Ovary (tissue), 3 donors: ENCODE measurements around the gene PLEKHG4B.

Experiments used
- EP300 ChIP-seq: sonication (generic); formaldehyde crosslinking; IDR thresholded peaks from one replicate; pipeline ENCODE4 v1.6.1; 2017; ENCODE audit warnings: antibody characterized with exemption
- POLR2A ChIP-seq: fragments of 450-650 bp; IDR thresholded peaks from one replicate; pipeline ENCODE4 v1.6.1; 2017; ENCODE audit warnings: antibody characterized with exemption, mild to moderate bottlenecking, moderate library complexity
- TF ChIP-seq, protein P1 (sequence below), 3 donors: fragments of 450-650 bp in 2 of 3; fragments of 200-600 bp in 1 of 3; IDR thresholded peaks; one replicate each; pipeline versions ENCODE4 v1.5.1 to v1.8.0; 2016 to 2022; ENCODE audit warnings: antibody characterized with exemption in 3 of 3, mild to moderate bottlenecking in 1 of 3
- donor health status: DM: no; HTN: no; CAD: no.

DNA sequence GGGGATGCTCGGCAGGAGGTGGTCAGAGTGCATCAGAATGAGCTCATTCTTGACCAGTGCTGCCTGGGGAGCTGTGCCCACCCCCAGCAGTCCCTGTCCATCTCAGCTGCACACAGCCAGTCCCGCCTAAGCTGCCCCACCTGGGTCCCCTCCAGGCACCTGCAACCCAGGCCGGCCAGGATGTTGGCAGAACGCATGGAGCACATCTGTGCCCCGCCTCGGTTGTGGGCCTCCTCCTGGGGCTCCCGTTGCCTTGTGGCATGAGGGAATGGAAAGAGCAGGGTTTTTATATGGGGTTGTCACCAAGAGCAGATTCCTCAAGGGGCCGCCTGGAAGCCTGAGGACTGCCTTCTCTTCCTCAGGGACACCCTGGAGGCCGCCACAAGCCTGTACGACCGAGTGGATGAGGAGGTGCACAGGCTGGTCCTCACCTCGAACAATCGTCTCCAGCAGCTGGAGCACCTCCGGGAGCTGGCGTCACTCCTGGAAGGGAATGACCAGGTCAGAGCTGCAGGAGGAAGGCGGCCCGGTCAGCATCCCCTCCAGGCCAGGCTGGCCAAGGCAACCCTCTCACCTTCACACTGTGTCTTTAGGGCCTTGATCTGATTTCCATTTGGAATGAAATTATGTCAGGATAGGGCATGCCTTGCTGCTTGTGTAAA is 64.6 kb downstream of the PLEKHG4B start:
- no peak for TF ChIP-seq POLR2A
- TF ChIP-seq, protein P1, sequence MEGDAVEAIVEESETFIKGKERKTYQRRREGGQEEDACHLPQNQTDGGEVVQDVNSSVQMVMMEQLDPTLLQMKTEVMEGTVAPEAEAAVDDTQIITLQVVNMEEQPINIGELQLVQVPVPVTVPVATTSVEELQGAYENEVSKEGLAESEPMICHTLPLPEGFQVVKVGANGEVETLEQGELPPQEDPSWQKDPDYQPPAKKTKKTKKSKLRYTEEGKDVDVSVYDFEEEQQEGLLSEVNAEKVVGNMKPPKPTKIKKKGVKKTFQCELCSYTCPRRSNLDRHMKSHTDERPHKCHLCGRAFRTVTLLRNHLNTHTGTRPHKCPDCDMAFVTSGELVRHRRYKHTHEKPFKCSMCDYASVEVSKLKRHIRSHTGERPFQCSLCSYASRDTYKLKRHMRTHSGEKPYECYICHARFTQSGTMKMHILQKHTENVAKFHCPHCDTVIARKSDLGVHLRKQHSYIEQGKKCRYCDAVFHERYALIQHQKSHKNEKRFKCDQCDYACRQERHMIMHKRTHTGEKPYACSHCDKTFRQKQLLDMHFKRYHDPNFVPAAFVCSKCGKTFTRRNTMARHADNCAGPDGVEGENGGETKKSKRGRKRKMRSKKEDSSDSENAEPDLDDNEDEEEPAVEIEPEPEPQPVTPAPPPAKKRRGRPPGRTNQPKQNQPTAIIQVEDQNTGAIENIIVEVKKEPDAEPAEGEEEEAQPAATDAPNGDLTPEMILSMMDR (IDR thresholded peaks at IDR 0.05): no peak
- TF ChIP-seq EP300: no peak
